ENCODE data around the gene GJC1. TPM values are rescaled to one million over a fixed set of nuclear protein-coding genes. Genes with fewer than 3 reads are reported as not detected.

GJC1 gene
- total RNA-seq, 2 donors from 2014 or later: 15.4 to 29.0 TPM

DNA sequence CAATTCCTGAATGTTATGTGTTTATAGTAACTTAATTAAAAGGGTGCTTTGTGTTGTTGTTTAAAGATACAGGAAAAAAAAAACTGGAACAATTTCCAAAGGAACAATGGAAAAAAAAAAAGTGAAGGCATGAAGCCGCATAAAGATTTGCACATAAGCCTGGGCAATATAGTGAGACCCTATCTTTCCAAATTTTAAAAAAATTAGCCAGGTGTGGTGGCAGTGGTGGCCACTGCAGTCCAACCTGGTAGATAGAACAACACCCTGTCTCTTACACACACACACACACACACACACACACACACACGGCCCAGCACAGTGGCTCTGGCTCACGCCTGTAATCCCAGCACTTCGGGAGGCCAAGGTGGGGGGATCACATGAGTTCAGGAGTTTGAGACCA lies 21.9 kb downstream of the GJC1 start:
- Histone ChIP-seq H3K4me1 (ENCODE audit: control insufficient read depth in 1 of 2, low read depth in 2 of 2) (peaks cover 16 to 55% of the 10 kb centered on the region in 2 donors), H3K27ac (no peak overlapping the region), H3K27me3 (replicated peaks; ENCODE audit: insufficient read depth) (no peaks in the 10 kb centered on the region), H3K9me3 (no peaks in the 10 kb centered on the region), H3K4me3 (no peak overlapping the region), H3K36me3 (peaks cover 9% of the 10 kb centered on the region)
- no peak for ATAC-seq (ENCODE audit: insufficient number of reproducible peaks, low FRiP score, low read depth)
- TF ChIP-seq, protein P1, sequence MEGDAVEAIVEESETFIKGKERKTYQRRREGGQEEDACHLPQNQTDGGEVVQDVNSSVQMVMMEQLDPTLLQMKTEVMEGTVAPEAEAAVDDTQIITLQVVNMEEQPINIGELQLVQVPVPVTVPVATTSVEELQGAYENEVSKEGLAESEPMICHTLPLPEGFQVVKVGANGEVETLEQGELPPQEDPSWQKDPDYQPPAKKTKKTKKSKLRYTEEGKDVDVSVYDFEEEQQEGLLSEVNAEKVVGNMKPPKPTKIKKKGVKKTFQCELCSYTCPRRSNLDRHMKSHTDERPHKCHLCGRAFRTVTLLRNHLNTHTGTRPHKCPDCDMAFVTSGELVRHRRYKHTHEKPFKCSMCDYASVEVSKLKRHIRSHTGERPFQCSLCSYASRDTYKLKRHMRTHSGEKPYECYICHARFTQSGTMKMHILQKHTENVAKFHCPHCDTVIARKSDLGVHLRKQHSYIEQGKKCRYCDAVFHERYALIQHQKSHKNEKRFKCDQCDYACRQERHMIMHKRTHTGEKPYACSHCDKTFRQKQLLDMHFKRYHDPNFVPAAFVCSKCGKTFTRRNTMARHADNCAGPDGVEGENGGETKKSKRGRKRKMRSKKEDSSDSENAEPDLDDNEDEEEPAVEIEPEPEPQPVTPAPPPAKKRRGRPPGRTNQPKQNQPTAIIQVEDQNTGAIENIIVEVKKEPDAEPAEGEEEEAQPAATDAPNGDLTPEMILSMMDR (IDR thresholded peaks at IDR 0.05): no peak
- DNase-seq (ENCODE audit: low spot score): no peak

- ATAC-seq (ENCODE audit: insufficient number of reproducible peaks, low FRiP score, low read depth) (no peak), DNase-seq (ENCODE audit: low spot score) (no peak)
- Histone ChIP-seq H3K27me3 (replicated peaks; ENCODE audit: insufficient read depth) (no peaks in the 10 kb centered on the region), H3K27ac (no peak overlapping the region), H3K36me3 (peaks cover 9% of the 10 kb centered on the region), H3K4me1 (ENCODE audit: control insufficient read depth in 1 of 2, low read depth in 2 of 2) (peaks cover 18 to 55% of the 10 kb centered on the region in 2 donors), H3K4me3 (no peak overlapping the region), H3K9me3 (no peaks in the 10 kb centered on the region)
- TF ChIP-seq, protein P1 (IDR thresholded peaks at IDR 0.05): no peak
Measured at GRCh38 chr17:44807817-44808155, 22.3 kb downstream of the GJC1 start.

DNA sequence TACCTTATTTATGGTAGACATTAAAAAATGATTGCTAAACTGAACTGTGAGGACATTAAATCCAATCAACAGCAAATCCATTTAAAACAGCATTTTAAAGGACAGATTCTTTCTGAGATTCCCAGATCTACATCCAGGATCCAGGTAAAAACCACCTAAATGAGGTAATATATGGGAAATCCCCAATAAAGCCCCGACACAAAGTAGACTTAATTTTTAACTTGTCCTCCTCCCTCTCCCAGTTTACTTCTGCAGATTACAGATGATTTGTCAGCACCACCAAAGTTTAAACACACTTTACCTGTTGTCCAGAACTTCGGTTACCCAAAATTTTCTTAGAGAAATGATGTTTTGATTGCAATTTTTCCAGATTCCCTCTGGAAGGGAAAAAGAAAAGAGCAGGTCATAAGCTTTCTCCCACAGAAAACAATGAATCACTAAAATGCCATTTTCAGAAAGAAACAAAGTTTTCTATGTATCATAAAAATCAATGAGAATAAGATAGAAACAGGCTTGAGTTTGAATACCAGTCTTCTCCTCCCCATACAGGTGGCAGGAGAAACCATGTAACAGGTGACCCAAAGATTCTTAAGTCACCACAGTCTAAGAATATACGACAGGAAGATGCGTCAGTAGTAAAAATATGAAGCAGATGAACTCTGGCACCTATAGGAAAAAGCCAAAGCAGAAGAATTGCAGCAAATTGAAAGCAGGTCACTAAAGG lies 22.8 kb downstream of the GJC1 start:
- Histone ChIP-seq H3K27ac (no peak overlapping the region), H3K4me1 (ENCODE audit: control insufficient read depth in 1 of 2, low read depth in 2 of 2) (peaks cover 20 to 55% of the 10 kb centered on the region in 2 donors), H3K27me3 (replicated peaks; ENCODE audit: insufficient read depth) (no peaks in the 10 kb centered on the region), H3K9me3 (no peaks in the 10 kb centered on the region), H3K36me3 (peaks cover 9% of the 10 kb centered on the region), H3K4me3 (no peak overlapping the region)
- TF ChIP-seq, protein P1 (IDR thresholded peaks at IDR 0.05): no peak
- DNase-seq (ENCODE audit: low spot score) (no peak), ATAC-seq (ENCODE audit: insufficient number of reproducible peaks, low FRiP score, low read depth) (no peak)

- peaks cover 11 to 55% of the 10 kb centered on the region in 2 donors for H3K4me1 ChIP-seq (ENCODE audit: control insufficient read depth in 1 of 2, low read depth in 2 of 2)
- no peaks in the 10 kb centered on the region for H3K27me3 ChIP-seq (replicated peaks; ENCODE audit: insufficient read depth)
- TF ChIP-seq, protein P1 (IDR thresholded peaks at IDR 0.05): no peak
- H3K36me3 ChIP-seq: peaks cover 9% of the 10 kb centered on the region
- ATAC-seq (ENCODE audit: insufficient number of reproducible peaks, low FRiP score, low read depth): no peak
- no peak overlapping the region for H3K4me3 ChIP-seq
- no peak for DNase-seq (ENCODE audit: low spot score)
- H3K9me3 ChIP-seq: no peaks in the 10 kb centered on the region
- peak overlapping the region in 1 of 2 donors; percentile 49 for H3K27ac ChIP-seq
Measured at GRCh38 chr17:44804302-44805089, 25.6 kb downstream of the GJC1 start.

- no peak for DNase-seq (ENCODE audit: low spot score)
- Histone ChIP-seq H3K27ac (peak overlapping the region; percentile 57 to 72), H3K27me3 (replicated peaks; ENCODE audit: insufficient read depth) (no peaks in the 10 kb centered on the region), H3K4me1 (ENCODE audit: control insufficient read depth in 1 of 2, low read depth in 2 of 2) (peaks cover 11 to 65% of the 10 kb centered on the region in 2 donors), H3K9me3 (no peaks in the 10 kb centered on the region), H3K4me3 (no peak overlapping the region), H3K36me3 (peaks cover 9% of the 10 kb centered on the region)
- ATAC-seq (ENCODE audit: insufficient number of reproducible peaks, low FRiP score, low read depth): no peak
- TF ChIP-seq, protein P1 (IDR thresholded peaks at IDR 0.05): no peak
Measured at GRCh38 chr17:44801880-44802279, 28.2 kb downstream of the GJC1 start.
